Cardiac fibroblast (primary cell): ENCODE results near the gene PRC1.

Source experiments
- DNase-seq, 2 donors: peaks; one replicate each; pipeline versions ENCODE4 v3.0.0 to v3.0.0-alpha.2; 2010; ENCODE audit warnings: low read depth in 2 of 2
- H3K4me3 ChIP-seq, 2 donors: replicated peaks in 1 of 2; 1 replicate in 1 of 2; 2 replicates in 1 of 2; pipeline ENCODE4 v1.5.1; 2011; ENCODE audit warnings: low read depth in 2 of 2, low read length in 2 of 2, mild to moderate bottlenecking in 2 of 2, moderate library complexity in 1 of 2
- TF ChIP-seq, protein P1 (sequence below): IDR thresholded peaks from one replicate; pipeline ENCODE4 v1.5.1; 2011; ENCODE audit warnings: low read depth, mild to moderate bottlenecking, low read length, inconsistent platforms

PRC1 gene, protein sequence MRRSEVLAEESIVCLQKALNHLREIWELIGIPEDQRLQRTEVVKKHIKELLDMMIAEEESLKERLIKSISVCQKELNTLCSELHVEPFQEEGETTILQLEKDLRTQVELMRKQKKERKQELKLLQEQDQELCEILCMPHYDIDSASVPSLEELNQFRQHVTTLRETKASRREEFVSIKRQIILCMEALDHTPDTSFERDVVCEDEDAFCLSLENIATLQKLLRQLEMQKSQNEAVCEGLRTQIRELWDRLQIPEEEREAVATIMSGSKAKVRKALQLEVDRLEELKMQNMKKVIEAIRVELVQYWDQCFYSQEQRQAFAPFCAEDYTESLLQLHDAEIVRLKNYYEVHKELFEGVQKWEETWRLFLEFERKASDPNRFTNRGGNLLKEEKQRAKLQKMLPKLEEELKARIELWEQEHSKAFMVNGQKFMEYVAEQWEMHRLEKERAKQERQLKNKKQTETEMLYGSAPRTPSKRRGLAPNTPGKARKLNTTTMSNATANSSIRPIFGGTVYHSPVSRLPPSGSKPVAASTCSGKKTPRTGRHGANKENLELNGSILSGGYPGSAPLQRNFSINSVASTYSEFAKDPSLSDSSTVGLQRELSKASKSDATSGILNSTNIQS

DNA sequence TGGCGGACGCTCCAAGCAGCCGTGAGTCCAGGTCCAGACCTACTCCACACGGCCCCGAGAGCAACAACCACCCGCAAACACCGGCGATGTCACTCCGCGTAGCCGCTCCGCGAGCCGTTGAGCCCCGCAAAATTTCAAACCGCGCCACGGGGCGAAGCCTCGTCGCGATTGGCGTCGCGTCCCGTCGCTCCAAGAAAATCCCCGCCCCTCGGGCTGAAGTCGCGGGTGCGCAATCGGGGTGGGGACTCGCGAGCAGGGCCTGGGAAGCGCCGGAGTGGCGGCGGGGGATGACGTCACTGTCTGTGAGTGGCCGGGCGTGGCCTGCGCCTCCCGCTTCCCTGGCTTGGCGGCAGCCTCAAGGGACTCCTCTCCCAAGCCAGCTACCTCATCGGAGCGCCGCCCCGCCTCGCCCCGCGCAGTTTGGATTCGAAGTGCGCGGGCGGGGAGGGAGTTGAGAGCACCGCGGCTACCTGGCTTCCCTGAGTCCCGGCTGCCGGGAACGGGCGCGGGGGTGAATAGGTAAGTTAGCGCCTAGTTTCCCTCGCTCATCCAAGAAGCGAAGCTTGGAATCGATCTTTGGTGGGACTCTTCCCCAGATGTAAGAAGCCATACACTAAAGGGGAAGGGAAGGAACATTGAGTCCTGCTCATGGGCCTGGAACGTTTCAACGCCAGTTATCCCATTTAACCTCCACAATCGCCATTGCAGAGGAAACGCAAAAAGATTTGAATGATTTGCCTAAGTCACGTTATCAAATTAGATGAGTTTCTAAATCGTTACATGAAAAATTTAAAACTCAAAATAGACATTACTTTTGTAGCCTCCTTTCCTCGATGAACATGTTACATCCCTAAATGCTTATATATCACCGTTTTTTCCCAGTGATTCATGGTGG, at the start of gene PRC1:
Gene PRC1 (minus strand): TSS at position 119 of the 895 bp plus-strand sequence. CDS start 118 bp downstream, at position 1.
- H3K4me3 ChIP-seq: peak within 1 kb of the TSS; percentile 99
- TF ChIP-seq, protein P1, sequence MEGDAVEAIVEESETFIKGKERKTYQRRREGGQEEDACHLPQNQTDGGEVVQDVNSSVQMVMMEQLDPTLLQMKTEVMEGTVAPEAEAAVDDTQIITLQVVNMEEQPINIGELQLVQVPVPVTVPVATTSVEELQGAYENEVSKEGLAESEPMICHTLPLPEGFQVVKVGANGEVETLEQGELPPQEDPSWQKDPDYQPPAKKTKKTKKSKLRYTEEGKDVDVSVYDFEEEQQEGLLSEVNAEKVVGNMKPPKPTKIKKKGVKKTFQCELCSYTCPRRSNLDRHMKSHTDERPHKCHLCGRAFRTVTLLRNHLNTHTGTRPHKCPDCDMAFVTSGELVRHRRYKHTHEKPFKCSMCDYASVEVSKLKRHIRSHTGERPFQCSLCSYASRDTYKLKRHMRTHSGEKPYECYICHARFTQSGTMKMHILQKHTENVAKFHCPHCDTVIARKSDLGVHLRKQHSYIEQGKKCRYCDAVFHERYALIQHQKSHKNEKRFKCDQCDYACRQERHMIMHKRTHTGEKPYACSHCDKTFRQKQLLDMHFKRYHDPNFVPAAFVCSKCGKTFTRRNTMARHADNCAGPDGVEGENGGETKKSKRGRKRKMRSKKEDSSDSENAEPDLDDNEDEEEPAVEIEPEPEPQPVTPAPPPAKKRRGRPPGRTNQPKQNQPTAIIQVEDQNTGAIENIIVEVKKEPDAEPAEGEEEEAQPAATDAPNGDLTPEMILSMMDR: no peak
- DNase-seq: peak; percentile 99

DNA sequence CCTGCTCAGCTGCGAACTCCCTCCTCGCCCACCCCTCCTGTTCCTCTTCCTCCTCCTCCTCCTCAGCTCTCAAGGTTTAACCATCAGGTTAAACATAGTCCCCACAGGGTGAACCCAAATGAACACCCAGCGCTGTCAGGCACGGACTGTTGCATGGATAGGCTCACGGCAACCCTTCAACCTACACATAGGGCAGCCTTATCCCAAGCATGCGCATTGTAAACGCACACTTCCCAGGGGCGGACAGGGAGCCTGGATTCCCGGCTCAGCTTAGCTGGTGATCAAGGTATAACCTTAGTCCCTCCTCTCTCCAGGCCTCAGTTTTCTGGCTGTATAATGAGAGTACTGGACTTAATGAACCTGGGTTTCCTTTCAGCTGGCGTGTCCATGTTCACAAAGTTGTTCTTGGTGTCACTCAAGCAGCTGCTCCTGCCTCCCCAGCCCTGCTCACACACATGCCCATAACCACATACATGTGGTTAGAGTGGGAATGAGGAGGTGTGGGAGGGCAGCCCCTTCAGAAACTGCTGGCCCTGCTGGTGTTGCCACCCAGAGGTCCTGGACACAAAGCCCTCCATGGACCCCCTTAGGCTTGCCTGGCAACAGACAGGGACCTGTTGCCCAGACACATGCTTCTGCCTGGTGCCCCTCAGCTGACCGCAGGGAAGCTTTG, 49.0 kb upstream of the PRC1 start:
- no peak for DNase-seq
- H3K4me3 ChIP-seq: no peak overlapping the region
- TF ChIP-seq, protein P1: no peak

DNA sequence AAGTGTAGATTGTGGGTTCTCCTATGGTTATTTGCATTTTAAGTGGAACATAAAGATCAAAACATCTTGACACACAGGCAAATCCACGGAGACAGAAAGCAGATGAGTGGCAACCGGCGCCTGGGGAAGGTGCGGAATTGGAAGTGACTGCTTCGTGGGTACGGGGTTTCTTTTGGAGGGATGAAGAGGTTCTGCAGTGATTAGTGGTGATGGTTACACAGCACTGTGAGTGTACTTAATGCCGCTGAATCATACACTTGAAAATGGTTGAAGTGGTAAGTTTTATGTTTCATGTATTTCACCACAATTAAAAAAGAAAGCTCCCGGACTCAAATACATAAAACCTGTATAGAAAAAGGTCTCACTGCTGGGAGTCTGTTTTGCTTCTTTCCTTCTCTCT, 46.5 kb upstream of the PRC1 start:
- no peak overlapping the region for H3K4me3 ChIP-seq
- DNase-seq: no peak
- TF ChIP-seq, protein P1: no peak

DNA sequence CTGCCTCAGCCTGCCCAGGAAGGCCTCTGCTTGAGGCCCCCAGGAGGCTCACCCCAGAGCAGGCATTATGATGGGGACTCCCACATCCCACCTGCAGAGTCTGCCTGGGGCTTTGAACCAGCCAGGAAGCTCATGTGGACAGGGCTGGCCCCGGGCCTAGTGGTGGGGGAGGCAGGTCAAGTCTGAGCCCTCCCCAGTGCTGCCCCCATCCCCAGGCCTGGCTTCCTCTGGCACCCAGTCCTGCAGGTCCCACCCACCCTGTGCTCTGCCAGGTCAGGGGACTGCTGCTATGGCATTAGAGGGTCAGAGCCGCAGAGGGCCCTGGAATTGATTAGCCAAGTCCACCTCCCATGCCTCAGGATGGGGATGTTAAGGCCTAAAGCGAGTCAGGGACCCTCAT, 45.7 kb upstream of the PRC1 start:
- H3K4me3 ChIP-seq: no peak overlapping the region

DNA sequence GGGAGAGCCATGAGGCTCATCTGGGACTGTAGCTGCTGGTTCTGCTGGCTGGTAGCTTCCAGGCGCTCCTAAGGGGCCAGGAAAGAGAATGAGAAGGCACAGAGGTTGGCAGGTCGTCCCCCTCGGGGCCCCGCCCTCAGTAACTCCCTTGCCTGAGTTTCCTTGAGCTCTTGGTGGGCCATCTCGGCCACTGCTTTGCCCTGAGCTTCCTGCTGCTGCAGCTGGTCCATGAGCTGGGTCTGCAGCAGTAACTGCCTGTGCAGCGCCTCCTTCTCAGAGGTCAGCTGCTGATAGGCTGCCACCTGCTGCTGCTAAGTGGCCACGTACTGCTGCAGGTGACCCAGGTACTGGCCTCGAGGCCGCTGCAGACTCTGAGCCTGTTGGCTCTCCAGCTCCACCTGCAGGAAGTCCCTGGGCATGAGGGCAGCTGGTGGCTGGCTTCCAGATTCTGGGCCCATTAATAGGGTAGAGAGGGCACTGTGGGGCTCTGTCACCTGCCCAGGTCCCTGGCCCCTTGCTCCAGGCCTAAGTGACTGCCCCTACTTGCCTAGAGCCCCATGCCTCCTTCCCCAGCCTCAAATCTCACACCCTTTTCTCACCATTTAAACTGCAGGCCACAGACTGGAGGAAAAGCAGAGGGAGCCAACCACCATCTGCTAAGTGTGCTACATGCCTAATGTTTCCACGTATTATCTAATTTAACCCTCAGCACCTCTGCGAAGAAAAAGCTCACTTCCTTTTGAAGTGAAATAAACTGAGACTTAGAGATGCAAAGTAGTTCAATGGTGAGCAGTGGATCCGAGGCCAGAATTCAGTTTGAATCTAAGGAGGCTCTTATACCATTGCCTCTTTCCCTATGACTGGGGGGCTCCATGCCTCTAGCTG, 38.8 kb upstream of the PRC1 start:
- DNase-seq: peak; percentile 25 to 29
- H3K4me3 ChIP-seq: no peak overlapping the region
- TF ChIP-seq, protein P1: peak; percentile 69

More for the DNA sequence above, 45.7 kb upstream of the PRC1 start:
- no peak for DNase-seq
- TF ChIP-seq, protein P1: no peak
